Fibroblast of skin of right biceps (primary cell): ENCODE data around the gene CLSTN1.

Experiments
- DNase-seq: peaks from one replicate; pipeline ENCODE4 v3.0.0-alpha.2; 2013

The CLSTN1 gene

GRCh38 chr1:9850442-9851162, 26.8 kb upstream of the CLSTN1 start:
- DNase-seq: no peak

DNA sequence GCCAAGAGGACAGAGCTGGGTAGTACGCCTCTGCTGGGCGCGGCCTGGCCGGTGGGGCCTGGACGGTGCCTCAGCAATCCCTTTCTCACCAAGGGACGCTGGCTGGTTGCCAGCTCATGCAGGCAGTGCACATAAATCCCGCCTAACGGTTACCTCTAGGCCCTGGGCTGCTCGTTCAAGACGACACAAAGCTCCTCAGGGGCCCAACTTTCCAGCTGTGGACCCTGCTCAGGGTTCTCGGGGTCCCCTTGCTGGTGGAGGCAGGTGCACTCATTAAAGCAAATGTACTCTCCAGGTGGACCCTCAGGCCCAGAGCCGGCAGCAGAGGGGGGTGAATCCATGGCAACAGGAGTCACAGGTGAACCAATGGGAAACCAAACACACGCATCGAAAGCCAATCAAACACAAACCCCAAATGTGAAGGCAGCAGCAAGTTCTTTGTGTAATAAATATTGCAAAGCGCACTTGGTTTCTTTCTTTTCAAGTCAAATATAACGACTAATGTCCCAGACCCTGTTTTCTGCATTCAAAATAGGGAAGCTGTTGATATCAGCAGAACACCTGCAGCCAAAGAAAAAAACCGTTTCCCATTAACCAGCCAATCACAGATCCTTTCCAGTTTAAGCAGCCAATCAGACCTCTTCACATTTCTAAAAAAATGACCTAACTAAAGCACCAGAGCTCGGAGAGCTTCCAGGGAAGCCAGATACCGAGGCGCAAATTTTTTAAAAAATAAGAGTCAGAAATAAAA, 26.1 kb upstream of the CLSTN1 start:
- no peak for DNase-seq

- DNase-seq: no peak
Observed at GRCh38 chr1:9848022-9848421, 24.3 kb upstream of the CLSTN1 start.

- no peak for DNase-seq
Observed at GRCh38 chr1:9847269-9847668, 23.5 kb upstream of the CLSTN1 start.

DNA sequence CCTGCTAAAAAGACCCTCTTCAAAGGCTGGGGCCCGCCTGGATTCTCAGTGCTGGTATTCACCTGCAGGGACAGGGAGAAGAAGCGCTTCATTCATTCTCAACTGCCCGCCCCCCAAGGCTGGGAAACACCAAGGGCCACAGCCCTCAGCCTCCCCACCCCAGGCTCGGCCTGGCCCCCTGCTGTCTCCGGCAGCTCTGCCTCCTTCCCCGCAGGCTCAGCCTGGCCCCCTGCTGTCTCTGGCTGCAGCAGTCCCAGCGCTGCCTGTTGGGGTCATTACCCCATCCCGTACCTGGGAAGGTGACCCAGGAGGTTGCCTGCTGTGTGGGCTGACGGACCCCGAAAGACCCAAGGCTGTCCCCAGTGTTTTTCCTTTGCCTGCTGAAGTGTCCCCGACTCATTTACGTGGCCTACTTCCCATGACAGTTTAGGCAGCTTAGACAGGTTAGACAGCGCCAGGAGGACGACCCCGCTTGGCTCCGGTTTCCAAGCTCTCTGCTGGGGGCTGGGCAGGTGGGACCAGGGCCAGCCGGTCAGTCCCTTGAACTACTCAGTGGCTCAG, 22.9 kb upstream of the CLSTN1 start:
- DNase-seq: no peak

DNA sequence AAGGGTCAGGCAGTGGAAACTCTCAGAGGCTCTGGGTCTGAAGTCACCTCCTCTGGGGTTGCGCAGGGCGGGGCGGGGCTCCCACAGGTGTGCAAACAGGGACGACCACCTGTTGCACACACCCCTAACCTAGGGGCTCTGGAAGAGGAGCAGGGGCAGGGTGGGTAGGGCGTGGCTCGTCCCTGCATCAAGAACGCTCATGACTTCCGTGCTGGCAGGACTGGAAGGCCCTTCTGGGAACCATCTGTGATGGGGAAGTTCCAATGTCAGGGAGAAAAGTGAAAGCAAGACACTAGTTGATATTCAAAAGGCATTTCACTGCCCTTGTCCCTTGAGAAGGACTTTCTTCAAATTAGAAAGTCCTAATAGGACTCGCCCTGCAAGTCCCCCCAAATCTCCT, 22.1 kb upstream of the CLSTN1 start:
- no peak for DNase-seq

- DNase-seq: no peak
Observed at GRCh38 chr1:9844756-9845155, 21.0 kb upstream of the CLSTN1 start.

DNA sequence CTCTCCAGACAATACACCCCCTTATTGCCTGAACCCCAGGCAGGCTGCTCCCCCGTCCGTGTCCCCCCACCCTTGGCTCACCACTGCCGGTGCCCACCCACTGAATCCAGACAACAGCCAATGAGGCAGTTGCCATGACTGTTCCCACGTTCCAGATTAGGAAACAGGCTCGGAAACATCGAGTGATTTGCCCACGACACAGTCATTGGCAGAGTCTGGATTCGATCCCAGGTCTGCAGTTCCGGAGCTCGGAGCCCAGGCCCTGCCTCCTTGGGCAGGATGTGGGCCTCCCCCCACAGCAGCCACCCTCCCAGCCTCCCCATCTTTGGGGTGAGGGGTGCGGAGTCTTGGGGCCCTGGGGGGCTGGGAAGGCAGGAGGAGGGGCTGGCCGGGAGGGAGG, 20.3 kb upstream of the CLSTN1 start:
- no peak for DNase-seq

DNA sequence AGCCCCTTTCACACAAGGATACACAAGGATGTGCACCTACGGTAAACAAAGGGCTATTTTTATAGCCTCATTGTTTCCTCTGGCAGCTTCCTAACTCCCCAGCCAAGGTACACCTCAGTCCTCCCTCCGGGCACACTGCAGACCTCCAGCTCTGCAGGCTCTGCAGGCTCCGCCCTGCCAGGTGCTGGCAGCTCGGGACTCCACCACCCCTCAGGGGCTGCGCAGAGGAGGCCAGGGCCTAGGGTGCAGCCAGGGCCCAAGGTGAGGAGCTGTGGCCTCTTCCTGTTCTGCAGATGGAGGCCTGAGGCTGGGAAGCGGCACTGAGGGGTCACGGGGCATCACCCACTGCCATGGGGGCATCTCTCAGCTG, 19.8 kb upstream of the CLSTN1 start:
- DNase-seq: no peak

- DNase-seq: no peak
Observed at GRCh38 chr1:9842781-9843575, 19.2 kb upstream of the CLSTN1 start.

DNA sequence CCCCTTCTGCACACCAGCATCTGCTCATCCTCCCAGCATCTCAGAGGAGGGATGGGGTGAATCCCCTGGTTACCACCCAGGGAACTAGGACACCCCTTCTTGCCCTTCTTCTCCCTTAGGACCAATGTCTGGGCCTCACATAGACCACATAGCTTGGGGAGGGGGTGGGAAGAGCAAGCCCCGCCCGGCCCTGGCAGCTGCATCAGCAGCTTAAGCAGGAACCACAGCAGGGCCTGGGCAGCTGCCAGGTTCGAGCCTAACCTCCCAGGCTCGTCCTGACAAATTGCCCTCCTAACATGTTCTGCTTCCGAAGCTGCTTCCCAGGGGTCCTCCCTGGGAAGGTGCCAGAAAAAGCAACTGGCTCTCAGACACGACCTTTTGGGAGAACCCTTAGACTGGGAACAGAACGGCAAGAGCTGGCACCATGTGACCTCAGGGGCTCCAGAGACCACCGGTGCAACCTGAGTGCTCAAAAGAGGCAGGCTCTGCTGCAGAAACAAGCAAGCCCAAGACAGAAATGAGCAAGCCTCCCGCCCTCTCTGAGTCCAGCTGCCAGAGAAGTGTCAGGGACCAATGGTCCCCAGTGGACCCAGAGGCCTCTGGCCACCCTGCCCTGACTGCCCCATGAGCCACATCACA, 18.4 kb upstream of the CLSTN1 start:
- DNase-seq: peak; percentile 30

GRCh38 chr1:9841460-9841859, 17.7 kb upstream of the CLSTN1 start:
- DNase-seq: no peak

- no peak for DNase-seq
Observed at GRCh38 chr1:9840176-9840575, 16.4 kb upstream of the CLSTN1 start.

DNA sequence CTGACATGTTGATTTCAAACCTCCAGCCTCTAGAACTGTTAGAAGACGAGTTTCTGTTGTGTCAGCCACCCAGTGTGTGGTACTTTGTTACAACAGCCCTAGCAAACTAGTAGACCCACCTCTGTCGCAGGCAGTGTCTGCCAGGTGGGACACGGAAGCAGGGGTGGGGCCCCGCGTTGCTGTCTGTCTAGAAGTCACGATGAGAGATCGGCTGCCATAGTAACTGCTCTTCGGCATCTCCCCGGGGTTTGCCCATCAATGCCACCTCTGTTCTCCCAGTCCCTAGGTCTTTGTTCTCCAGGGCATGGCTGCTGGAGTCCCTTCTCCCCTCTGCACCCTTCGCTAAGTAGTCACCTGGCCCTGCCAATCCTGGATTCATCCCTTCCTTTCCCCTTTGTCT, 15.2 kb upstream of the CLSTN1 start:
- DNase-seq: no peak

DNA sequence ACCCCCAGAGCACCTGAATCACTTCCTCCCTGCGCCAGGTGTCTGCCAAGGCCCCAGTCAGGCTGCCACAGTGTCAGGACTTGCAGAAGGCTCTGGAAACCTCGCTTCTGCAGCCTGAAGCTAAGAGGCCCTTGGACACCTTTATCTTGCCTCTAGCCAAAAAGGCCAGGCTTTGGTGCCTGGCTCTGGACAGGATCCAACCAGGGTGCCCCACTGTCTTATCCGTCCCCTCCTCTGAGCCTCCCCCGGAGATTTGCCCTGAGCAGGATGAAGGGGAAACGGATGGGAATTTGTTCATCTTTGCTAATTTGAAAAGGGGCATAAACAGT, 12.8 kb upstream of the CLSTN1 start:
- DNase-seq: no peak

- peak; percentile 22 for DNase-seq
Observed at GRCh38 chr1:9835758-9836631, 12.2 kb upstream of the CLSTN1 start.

GRCh38 chr1:9835404-9835757, 11.6 kb upstream of the CLSTN1 start:
- DNase-seq: no peak

GRCh38 chr1:9833632-9834031, 9.9 kb upstream of the CLSTN1 start:
- DNase-seq: no peak

GRCh38 chr1:9827558-9828185, 3.9 kb upstream of the CLSTN1 start:
- DNase-seq: no peak

- DNase-seq: no peak
Observed at GRCh38 chr1:9826616-9827015, 2.9 kb upstream of the CLSTN1 start.

DNA sequence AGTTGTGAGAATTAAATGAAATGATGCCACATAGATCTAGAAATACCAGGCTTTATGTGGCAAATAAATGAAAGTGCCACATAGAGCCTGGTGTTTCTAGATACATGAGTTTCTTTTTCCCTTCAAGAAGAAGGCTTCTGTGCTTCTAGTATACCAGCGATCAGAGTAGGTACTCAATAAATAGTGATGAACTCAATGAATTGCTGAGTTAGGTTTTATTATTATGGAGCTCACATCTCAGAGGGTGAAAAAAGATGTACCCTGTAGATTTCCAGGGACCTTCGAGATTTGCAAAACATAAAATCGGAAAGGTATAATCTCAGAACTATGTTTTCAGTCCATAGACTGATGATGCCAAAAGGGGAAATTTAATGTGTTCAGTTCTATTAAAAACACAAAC, 2.3 kb upstream of the CLSTN1 start:
- DNase-seq: no peak
